ENCODE measurements around the gene CHST11. TPM values are rescaled to one million over a fixed set of nuclear protein-coding genes. Genes with fewer than 3 reads are reported as not detected.

Gene CHST11
- total and polyA plus RNA-seq, 7 experiments from 2014 or later = 23.4 to 74.3 (median 32.0) TPM

DNA sequence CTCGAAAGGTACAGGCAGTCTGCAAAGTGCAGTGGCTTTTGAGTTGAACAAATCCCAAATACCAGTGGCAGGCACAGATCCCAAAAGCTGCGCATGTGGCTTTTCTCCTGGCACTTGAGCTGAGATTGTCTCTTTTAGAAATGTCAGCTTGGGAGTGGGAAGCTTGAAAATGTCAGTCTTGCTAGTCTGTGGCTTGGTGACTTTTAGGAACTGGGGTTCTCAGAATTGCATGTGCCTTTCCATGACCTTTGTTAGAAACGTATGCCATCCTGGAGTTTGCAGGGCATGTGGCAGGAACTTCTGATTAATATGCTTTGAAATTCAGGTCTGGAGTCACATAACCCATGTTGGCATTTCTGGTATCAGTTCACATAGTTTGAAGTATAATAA lies 182.1 kb downstream of the CHST11 start:
- H3K27me3 ChIP-seq (ENCODE audit: control insufficient read depth in 2 of 2, insufficient read depth in 2 of 2, low read length in 2 of 2) = no peaks in the 10 kb centered on the region
- ChIA-PET POLR2A (no interaction called here), CTCF (no interaction called here)
- no peak overlapping the region for H3K4me3 ChIP-seq (ENCODE audit: low read length)
- Mint-ChIP-seq H3K4me1 (peaks cover 21 to 51% (median 27%) of the 10 kb centered on the region in 7 donors), H3K4me3 (peak overlapping the region in 1 of 10 donors; percentile 48), H3K36me3 (peaks cover 0 to 44% (median 28%) of the 10 kb centered on the region in 5 donors), H3K27me3 (no peaks in the 10 kb centered on the region), H3K27ac (peak overlapping the region in 2 of 9 donors; percentile 15 to 20), H3K9me3 (peaks cover 0 to 17% (median 4%) of the 10 kb centered on the region in 11 donors)
- intact Hi-C loops (cut with micrococcal nuclease) = no loop called here
- DNase-seq (no peak), ATAC-seq (no peak)
- no peak overlapping the region for H3K27ac ChIP-seq (ENCODE audit: low read depth, low read length)
- no peaks in the 10 kb centered on the region for H3K36me3 ChIP-seq (ENCODE audit: control insufficient read depth in 2 of 3, insufficient read depth in 3 of 3, low read length in 3 of 3)
- H3K9me3 ChIP-seq (ENCODE audit: control insufficient read depth in 2 of 3, low read length in 3 of 3) = no peaks in the 10 kb centered on the region
- peaks cover 7 to 20% of the 10 kb centered on the region in 2 donors for H3K4me1 ChIP-seq (ENCODE audit: control insufficient read depth in 2 of 2, insufficient read depth in 2 of 2, low read length in 2 of 2)

DNA sequence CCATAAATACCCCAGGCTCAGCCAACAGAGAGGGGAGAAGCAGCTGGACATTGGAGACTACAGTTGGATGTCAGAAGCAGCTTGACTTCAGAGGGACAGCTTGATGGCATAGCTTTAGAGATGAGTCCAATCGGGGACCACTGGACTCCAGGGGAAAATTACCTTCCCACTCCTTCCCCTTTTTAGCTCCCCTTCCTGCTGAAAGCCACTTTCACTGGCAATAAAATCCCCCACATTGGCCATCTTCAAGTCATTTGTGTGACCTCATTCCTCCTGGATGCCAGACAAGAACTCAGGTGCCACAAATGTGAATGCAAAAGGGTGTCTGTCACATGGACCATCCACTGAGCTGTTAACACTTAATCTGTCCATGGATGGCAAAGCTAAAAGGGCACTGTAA lies 184.2 kb downstream of the CHST11 start:
- no peak overlapping the region for H3K27ac ChIP-seq (ENCODE audit: low read depth, low read length)
- ATAC-seq (no peak), DNase-seq (no peak)
- H3K4me3 Mint-ChIP-seq = no peak overlapping the region
- H3K27ac Mint-ChIP-seq = peak overlapping the region in 1 of 9 donors; percentile 52
- H3K4me1 Mint-ChIP-seq = peaks cover 25 to 60% (median 34%) of the 10 kb centered on the region in 7 donors
- H3K27me3 ChIP-seq (ENCODE audit: control insufficient read depth in 2 of 2, insufficient read depth in 2 of 2, low read length in 2 of 2) = no peaks in the 10 kb centered on the region
- ChIA-PET POLR2A (no interaction called here), CTCF (no interaction called here)
- H3K9me3 Mint-ChIP-seq = peaks cover 0 to 17% (median 4%) of the 10 kb centered on the region in 11 donors
- peaks cover 0 to 41% (median 26%) of the 10 kb centered on the region in 5 donors for H3K36me3 Mint-ChIP-seq
- no peaks in the 10 kb centered on the region for H3K36me3 ChIP-seq (ENCODE audit: control insufficient read depth in 2 of 3, insufficient read depth in 3 of 3, low read length in 3 of 3)
- H3K4me3 ChIP-seq (ENCODE audit: low read length) = no peak overlapping the region
- H3K4me1 ChIP-seq (ENCODE audit: control insufficient read depth in 2 of 2, insufficient read depth in 2 of 2, low read length in 2 of 2) = peaks cover 14 to 24% of the 10 kb centered on the region in 2 donors
- no peaks in the 10 kb centered on the region for H3K9me3 ChIP-seq (ENCODE audit: control insufficient read depth in 2 of 3, low read length in 3 of 3)
- no peaks in the 10 kb centered on the region for H3K27me3 Mint-ChIP-seq
- intact Hi-C loops (cut with micrococcal nuclease) = no loop called here

DNA sequence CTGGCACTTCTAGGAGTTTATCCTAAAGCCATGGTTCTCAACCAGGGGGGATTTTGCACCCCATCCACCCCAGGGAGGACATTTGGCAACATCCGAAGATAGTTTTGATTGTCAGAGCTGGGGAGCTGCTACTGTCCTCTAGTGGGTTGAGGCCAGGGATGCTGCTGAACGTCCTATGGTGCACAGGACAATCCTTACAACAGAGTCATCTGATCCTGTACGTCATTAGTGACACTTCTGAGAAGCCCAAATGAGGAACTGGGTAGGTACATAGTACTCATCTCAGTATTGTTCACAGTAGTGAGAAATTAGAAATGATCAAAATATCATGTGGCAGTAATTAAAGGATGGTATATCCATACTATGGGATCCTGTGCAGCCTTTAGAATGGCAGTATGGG lies 185.1 kb downstream of the CHST11 start:
- no peak for DNase-seq

DNA sequence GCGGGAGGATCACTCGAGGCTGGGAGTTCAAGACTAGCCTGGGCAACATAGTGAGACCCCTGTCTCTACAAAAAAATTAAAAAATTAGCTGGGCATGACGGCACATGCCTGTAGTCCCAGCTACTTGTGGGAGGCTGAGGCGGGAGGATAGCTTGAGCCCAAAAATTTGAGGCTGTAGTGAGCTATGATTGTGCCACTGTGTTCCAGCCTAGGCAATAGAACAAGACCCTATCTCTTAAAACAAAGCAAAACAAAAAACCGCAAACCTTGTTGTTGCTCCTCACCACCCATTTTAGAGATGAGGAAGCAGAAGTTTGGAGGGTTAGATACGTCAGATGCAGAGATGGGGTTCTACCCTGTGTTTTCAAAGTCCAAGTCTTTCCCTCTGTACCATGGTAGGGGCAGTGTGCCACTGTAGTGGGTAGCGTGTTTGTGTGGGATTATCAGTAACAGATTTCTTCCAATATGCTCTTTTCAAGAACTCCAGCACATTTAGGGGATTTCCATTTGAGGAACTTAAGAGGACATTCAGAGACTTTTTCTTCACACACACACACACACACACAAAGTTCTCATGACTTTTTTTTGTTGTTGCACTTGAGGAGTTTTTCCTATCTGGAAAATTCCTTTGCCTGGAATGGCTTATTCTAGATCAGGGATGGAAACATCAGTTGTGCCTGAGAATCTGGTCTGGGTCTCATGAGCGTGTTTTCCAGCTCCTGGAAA lies 186.5 kb downstream of the CHST11 start:
- Histone ChIP-seq H3K9me3 (ENCODE audit: control insufficient read depth in 2 of 3, low read length in 3 of 3) (no peaks in the 10 kb centered on the region), H3K27ac (ENCODE audit: low read depth, low read length) (no peak overlapping the region), H3K27me3 (ENCODE audit: control insufficient read depth in 2 of 2, insufficient read depth in 2 of 2, low read length in 2 of 2) (no peaks in the 10 kb centered on the region), H3K4me3 (ENCODE audit: low read length) (no peak overlapping the region), H3K4me1 (ENCODE audit: control insufficient read depth in 2 of 2, insufficient read depth in 2 of 2, low read length in 2 of 2) (peaks cover 10 to 14% of the 10 kb centered on the region in 2 donors), H3K36me3 (ENCODE audit: control insufficient read depth in 2 of 3, insufficient read depth in 3 of 3, low read length in 3 of 3) (no peaks in the 10 kb centered on the region)
- CTCF ChIA-PET = interaction anchor here (0.6 kb wide), 1 partner anchor 24 kb away, joined by 3 read pairs; no protein-coding TSS in a partner anchor
- Mint-ChIP-seq H3K27me3 (no peaks in the 10 kb centered on the region), H3K27ac (peak overlapping the region in 7 of 9 donors; percentile 11 to 87 (median 59)), H3K4me1 (peaks cover 19 to 56% (median 28%) of the 10 kb centered on the region in 7 donors), H3K4me3 (peak overlapping the region in 8 of 10 donors; percentile 11 to 68 (median 49)), H3K36me3 (peaks cover 0 to 52% (median 30%) of the 10 kb centered on the region in 5 donors), H3K9me3 (peaks cover 0 to 17% (median 4%) of the 10 kb centered on the region in 11 donors)
- POLR2A ChIA-PET = no interaction called here
- intact Hi-C loops (cut with micrococcal nuclease) = no loop called here
- peak; percentile 55 for ATAC-seq
- peak in 1 of 9 donors; percentile 8 for DNase-seq

More for the DNA sequence above, 185.1 kb downstream of the CHST11 start:
- H3K27me3 Mint-ChIP-seq = no peaks in the 10 kb centered on the region
- no peaks in the 10 kb centered on the region for H3K36me3 ChIP-seq (ENCODE audit: control insufficient read depth in 2 of 3, insufficient read depth in 3 of 3, low read length in 3 of 3)
- peaks cover 0 to 17% (median 4%) of the 10 kb centered on the region in 11 donors for H3K9me3 Mint-ChIP-seq
- H3K36me3 Mint-ChIP-seq = peaks cover 0 to 50% (median 30%) of the 10 kb centered on the region in 5 donors
- no peak overlapping the region for H3K4me3 Mint-ChIP-seq
- peaks cover 14 to 16% of the 10 kb centered on the region in 2 donors for H3K4me1 ChIP-seq (ENCODE audit: control insufficient read depth in 2 of 2, insufficient read depth in 2 of 2, low read length in 2 of 2)
- ChIA-PET POLR2A (no interaction called here), CTCF (no interaction called here)
- peak overlapping the region in 1 of 9 donors; percentile 4 for H3K27ac Mint-ChIP-seq
- peak; percentile 85 for ATAC-seq
- peaks cover 24 to 60% (median 34%) of the 10 kb centered on the region in 7 donors for H3K4me1 Mint-ChIP-seq
- H3K9me3 ChIP-seq (ENCODE audit: control insufficient read depth in 2 of 3, low read length in 3 of 3) = no peaks in the 10 kb centered on the region
- no peaks in the 10 kb centered on the region for H3K27me3 ChIP-seq (ENCODE audit: control insufficient read depth in 2 of 2, insufficient read depth in 2 of 2, low read length in 2 of 2)
- intact Hi-C loops (cut with micrococcal nuclease) = no loop called here
- no peak overlapping the region for H3K4me3 ChIP-seq (ENCODE audit: low read length)
- no peak overlapping the region for H3K27ac ChIP-seq (ENCODE audit: low read depth, low read length)

DNA sequence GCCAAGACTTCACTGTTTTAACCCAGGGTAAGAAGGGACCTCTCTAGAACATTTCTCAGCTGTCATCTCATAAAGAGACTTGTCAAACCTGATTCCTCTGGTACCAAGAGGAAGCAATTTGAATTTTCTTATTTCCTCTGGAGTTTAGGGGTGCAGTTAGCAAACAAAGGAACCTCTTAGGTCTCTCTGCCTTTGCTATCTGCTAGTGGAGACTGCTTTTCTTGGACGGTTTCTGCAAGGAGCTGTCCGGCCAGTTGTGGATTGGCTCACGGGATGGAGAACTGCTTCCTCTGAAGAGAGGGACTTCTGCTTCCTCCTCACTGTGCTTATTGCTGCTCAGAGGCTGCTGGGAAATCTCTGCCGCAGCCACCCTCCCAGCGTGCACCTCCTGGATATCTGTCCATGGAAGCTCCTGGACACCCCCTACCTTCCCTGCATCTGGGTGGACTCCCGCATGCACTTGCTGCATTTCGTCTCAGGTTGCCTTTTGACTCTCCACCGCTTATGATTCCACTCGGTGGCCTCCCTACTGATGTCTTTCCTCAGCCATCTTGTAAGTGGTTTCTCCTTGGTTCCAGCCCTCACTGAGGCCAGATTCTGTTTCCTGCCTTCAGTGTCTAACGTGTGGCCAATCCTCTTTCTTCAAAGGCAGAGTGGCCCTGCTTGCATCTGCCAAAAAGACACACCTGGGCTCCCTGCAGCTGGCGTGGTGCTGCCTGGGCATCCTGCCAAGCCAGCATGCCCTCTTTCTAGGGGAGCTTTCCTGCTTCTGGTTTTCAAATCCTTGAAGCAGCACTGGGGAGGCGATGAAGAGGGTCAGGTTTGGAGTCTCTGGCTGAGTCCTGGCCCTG lies 187.3 kb downstream of the CHST11 start:
- H3K4me3 Mint-ChIP-seq = peak overlapping the region; percentile 7 to 68 (median 50)
- H3K4me3 ChIP-seq (ENCODE audit: low read length) = no peak overlapping the region
- peak overlapping the region; percentile 24 to 87 (median 58) for H3K27ac Mint-ChIP-seq
- intact Hi-C loops (cut with micrococcal nuclease) = no loop called here
- no peaks in the 10 kb centered on the region for H3K27me3 Mint-ChIP-seq
- DNase-seq (peak in 3 of 9 donors; percentile 9 to 14 (median 14)), ATAC-seq (peak; percentile 45)
- no peaks in the 10 kb centered on the region for H3K9me3 ChIP-seq (ENCODE audit: control insufficient read depth in 2 of 3, low read length in 3 of 3)
- no peak overlapping the region for H3K27ac ChIP-seq (ENCODE audit: low read depth, low read length)
- no peaks in the 10 kb centered on the region for H3K36me3 ChIP-seq (ENCODE audit: control insufficient read depth in 2 of 3, insufficient read depth in 3 of 3, low read length in 3 of 3)
- H3K27me3 ChIP-seq (ENCODE audit: control insufficient read depth in 2 of 2, insufficient read depth in 2 of 2, low read length in 2 of 2) = no peaks in the 10 kb centered on the region
- H3K9me3 Mint-ChIP-seq = peaks cover 0 to 17% (median 4%) of the 10 kb centered on the region in 11 donors
- POLR2A ChIA-PET = no interaction called here
- CTCF ChIA-PET = no interaction called here
- H3K4me1 ChIP-seq (ENCODE audit: control insufficient read depth in 2 of 2, insufficient read depth in 2 of 2, low read length in 2 of 2) = peaks cover 10 to 14% of the 10 kb centered on the region in 2 donors
- H3K36me3 Mint-ChIP-seq = peaks cover 0 to 50% (median 27%) of the 10 kb centered on the region in 5 donors
- peaks cover 19 to 54% (median 28%) of the 10 kb centered on the region in 7 donors for H3K4me1 Mint-ChIP-seq

DNA sequence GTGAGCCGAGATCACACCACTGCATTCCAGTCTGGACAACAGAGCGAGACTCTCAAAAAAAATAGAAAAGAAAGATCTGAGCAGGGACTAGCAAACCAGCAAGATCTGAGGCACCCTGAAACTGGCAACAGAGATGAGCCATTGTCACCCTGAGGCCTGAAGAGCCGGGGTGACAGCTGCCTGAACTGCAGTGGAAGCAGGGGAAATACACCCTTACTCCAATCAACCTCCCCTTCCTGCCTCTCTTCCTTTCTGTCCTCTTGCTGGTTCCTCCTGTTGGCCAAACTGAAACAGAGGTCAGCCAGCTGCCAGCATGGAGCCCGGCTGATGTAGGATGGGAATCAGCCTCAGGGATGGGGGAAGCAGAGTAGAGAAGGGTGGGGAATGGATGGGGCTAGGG lies 192.0 kb downstream of the CHST11 start:
- no peak overlapping the region for H3K4me3 ChIP-seq (ENCODE audit: low read length)
- peaks cover 0 to 34% (median 13%) of the 10 kb centered on the region in 5 donors for H3K36me3 Mint-ChIP-seq
- H3K9me3 Mint-ChIP-seq = peaks cover 0 to 3% (median 0%) of the 10 kb centered on the region in 11 donors
- no peaks in the 10 kb centered on the region for H3K27me3 Mint-ChIP-seq
- ChIA-PET CTCF (no interaction called here), POLR2A (interaction anchor here (0.5 to 0.6 kb wide), 2 partner anchors 79 to 166 kb away, joined by 3 read pairs; no protein-coding TSS in a partner anchor)
- H3K9me3 ChIP-seq (ENCODE audit: control insufficient read depth in 2 of 3, low read length in 3 of 3) = no peaks in the 10 kb centered on the region
- no peaks in the 10 kb centered on the region for H3K27me3 ChIP-seq (ENCODE audit: control insufficient read depth in 2 of 2, insufficient read depth in 2 of 2, low read length in 2 of 2)
- peaks cover 9 to 10% of the 10 kb centered on the region in 2 donors for H3K4me1 ChIP-seq (ENCODE audit: control insufficient read depth in 2 of 2, insufficient read depth in 2 of 2, low read length in 2 of 2)
- DNase-seq (no peak), ATAC-seq (no peak)
- H3K4me1 Mint-ChIP-seq = peaks cover 23 to 56% (median 38%) of the 10 kb centered on the region in 7 donors
- intact Hi-C loops (cut with micrococcal nuclease) = no loop called here
- H3K27ac ChIP-seq (ENCODE audit: low read depth, low read length) = no peak overlapping the region
- H3K36me3 ChIP-seq (ENCODE audit: control insufficient read depth in 2 of 3, insufficient read depth in 3 of 3, low read length in 3 of 3) = no peaks in the 10 kb centered on the region
- no peak overlapping the region for H3K4me3 Mint-ChIP-seq
- H3K27ac Mint-ChIP-seq = no peak overlapping the region
